Ovary (tissue), 3 donors: Measurements from ENCODE around the gene IFT80.

Source experiments
- EP300 ChIP-seq: sonication (generic); formaldehyde crosslinking; IDR thresholded peaks from one replicate; pipeline ENCODE4 v1.6.1; 2017; ENCODE audit warnings: antibody characterized with exemption
- POLR2A ChIP-seq: fragments of 450-650 bp; IDR thresholded peaks from one replicate; pipeline ENCODE4 v1.6.1; 2017; ENCODE audit warnings: antibody characterized with exemption, mild to moderate bottlenecking, moderate library complexity
- TF ChIP-seq, protein P1 (sequence below), 3 donors: fragments of 450-650 bp in 2 of 3; fragments of 200-600 bp in 1 of 3; IDR thresholded peaks; one replicate each; pipeline versions ENCODE4 v1.5.1 to v1.8.0; 2016 to 2022; ENCODE audit warnings: antibody characterized with exemption in 3 of 3, mild to moderate bottlenecking in 1 of 3
- donor health status: DM: no; HTN: no; CAD: no.

DNA sequence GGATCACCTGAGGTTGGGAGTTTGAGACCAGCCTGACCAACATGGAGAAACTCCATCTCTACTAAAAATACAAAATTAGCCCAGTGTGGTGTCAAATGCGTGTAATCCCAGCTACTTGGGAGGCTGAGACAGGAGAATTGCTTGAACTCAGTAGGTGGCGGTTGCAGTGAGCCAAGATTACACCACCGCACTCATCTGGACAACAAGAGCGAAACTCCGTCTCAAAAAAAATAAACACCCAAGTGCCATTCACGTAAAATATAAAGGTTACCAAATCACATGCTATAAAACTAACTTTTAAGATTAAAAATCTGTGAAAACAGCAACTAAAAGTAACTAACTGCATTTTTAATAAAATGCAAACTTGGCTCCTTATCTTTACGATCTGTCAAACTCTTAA lies 41.7 kb upstream of the IFT80 start:
- TF ChIP-seq, protein P1, sequence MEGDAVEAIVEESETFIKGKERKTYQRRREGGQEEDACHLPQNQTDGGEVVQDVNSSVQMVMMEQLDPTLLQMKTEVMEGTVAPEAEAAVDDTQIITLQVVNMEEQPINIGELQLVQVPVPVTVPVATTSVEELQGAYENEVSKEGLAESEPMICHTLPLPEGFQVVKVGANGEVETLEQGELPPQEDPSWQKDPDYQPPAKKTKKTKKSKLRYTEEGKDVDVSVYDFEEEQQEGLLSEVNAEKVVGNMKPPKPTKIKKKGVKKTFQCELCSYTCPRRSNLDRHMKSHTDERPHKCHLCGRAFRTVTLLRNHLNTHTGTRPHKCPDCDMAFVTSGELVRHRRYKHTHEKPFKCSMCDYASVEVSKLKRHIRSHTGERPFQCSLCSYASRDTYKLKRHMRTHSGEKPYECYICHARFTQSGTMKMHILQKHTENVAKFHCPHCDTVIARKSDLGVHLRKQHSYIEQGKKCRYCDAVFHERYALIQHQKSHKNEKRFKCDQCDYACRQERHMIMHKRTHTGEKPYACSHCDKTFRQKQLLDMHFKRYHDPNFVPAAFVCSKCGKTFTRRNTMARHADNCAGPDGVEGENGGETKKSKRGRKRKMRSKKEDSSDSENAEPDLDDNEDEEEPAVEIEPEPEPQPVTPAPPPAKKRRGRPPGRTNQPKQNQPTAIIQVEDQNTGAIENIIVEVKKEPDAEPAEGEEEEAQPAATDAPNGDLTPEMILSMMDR (IDR thresholded peaks at IDR 0.05), result no peak
- TF ChIP-seq POLR2A (no peak), EP300 (no peak)
